Neural cell (in vitro differentiated cells): Measurements from ENCODE around the gene MYO7B.

Source experiments
- POLR2AphosphoS5 ChIP-seq: IDR thresholded peaks from 2 replicates; pipeline ENCODE4 v1.6.1; 2012
- TF ChIP-seq, protein P1 (sequence below): fragments of 450-650 bp; IDR thresholded peaks from 2 replicates; pipeline ENCODE4 v1.5.1; 2014; ENCODE audit warnings: antibody characterized with exemption, mild to moderate bottlenecking, moderate library complexity; ENCODE audit not compliant: poor library complexity, severe bottlenecking

DNA sequence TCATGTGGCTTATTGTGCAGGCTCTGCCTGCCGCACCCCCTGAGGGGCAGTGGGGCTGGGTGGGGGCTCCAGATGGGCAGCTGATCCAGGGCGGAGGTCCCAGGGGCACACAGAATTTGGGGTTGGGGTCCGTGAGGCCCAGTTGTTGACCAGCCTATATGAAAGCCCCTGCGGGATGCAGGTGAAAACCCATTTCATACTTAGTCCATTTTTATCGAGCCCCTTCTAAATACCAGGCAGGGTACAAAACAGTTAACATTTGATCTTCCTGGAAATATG, 30.6 kb downstream of the MYO7B start:
- TF ChIP-seq POLR2AphosphoS5: no peak
- TF ChIP-seq, protein P1, sequence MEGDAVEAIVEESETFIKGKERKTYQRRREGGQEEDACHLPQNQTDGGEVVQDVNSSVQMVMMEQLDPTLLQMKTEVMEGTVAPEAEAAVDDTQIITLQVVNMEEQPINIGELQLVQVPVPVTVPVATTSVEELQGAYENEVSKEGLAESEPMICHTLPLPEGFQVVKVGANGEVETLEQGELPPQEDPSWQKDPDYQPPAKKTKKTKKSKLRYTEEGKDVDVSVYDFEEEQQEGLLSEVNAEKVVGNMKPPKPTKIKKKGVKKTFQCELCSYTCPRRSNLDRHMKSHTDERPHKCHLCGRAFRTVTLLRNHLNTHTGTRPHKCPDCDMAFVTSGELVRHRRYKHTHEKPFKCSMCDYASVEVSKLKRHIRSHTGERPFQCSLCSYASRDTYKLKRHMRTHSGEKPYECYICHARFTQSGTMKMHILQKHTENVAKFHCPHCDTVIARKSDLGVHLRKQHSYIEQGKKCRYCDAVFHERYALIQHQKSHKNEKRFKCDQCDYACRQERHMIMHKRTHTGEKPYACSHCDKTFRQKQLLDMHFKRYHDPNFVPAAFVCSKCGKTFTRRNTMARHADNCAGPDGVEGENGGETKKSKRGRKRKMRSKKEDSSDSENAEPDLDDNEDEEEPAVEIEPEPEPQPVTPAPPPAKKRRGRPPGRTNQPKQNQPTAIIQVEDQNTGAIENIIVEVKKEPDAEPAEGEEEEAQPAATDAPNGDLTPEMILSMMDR: no peak
